Measurements from ENCODE around the gene EPN1.
"Not testable (repeated sequence)": the region's sequence is repeated elsewhere in the genome, so short reads cannot be mapped to it uniquely, and the experiment has no call there.

Gene EPN1

GRCh38 chr19:55720214-55720746, 45.3 kb downstream of the EPN1 start:
- TF ChIP-seq, protein P1, sequence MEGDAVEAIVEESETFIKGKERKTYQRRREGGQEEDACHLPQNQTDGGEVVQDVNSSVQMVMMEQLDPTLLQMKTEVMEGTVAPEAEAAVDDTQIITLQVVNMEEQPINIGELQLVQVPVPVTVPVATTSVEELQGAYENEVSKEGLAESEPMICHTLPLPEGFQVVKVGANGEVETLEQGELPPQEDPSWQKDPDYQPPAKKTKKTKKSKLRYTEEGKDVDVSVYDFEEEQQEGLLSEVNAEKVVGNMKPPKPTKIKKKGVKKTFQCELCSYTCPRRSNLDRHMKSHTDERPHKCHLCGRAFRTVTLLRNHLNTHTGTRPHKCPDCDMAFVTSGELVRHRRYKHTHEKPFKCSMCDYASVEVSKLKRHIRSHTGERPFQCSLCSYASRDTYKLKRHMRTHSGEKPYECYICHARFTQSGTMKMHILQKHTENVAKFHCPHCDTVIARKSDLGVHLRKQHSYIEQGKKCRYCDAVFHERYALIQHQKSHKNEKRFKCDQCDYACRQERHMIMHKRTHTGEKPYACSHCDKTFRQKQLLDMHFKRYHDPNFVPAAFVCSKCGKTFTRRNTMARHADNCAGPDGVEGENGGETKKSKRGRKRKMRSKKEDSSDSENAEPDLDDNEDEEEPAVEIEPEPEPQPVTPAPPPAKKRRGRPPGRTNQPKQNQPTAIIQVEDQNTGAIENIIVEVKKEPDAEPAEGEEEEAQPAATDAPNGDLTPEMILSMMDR (IDR thresholded peaks at IDR 0.05; ENCODE audit: control insufficient read depth, extremely low read depth, insufficient read depth): no peak
- no peak overlapping the region for H3K4me3 ChIP-seq (ENCODE audit: low read depth, low read length)
- DNase-seq (ENCODE audit: low read depth): no peak

- no peak for DNase-seq (ENCODE audit: low read depth)
- TF ChIP-seq, protein P1 (IDR thresholded peaks at IDR 0.05; ENCODE audit: control insufficient read depth, extremely low read depth, insufficient read depth): no peak
- no peak overlapping the region for H3K4me3 ChIP-seq (ENCODE audit: low read depth, low read length)
These were observed 45.8 kb downstream of the EPN1 start for GRCh38 chr19:55720801-55721200.

- no peak overlapping the region for H3K4me3 ChIP-seq (ENCODE audit: low read depth, low read length)
- no peak for DNase-seq (ENCODE audit: low read depth)
- TF ChIP-seq, protein P1 (IDR thresholded peaks at IDR 0.05; ENCODE audit: control insufficient read depth, extremely low read depth, insufficient read depth): no peak
These were observed 48.5 kb downstream of the EPN1 start for GRCh38 chr19:55723491-55723890.

GRCh38 chr19:55730378-55730777, 55.4 kb downstream of the EPN1 start:
- not testable (repeated sequence) for H3K4me3 ChIP-seq (ENCODE audit: low read depth, low read length); DNase-seq (ENCODE audit: low read depth)

DNA sequence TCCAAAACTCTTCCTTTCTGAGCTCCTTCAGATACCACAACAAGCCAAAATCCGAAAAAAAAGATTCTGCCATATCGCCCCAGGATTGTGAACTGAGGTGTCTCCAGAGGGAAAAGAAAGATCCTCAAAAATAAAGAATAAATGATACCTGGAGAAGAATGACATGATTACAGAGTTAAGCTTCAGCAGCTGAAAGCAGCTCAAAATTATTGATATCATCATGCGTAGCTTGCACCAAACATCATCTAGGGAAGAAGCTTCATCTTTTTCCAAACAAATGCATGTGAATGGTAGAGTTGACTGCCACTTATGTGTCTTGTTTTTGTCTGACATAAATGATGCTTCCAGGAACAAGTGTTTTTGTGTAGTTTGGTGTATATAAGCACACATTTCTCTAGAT, 63.3 kb downstream of the EPN1 start, which contains the start of gene NLRP9:
NLRP9 (minus strand) TSS at position 101 of the 400 bp plus-strand sequence; CDS start at position 73, 28 bp downstream.
- no peak within 1 kb of the TSS for H3K4me3 ChIP-seq (ENCODE audit: low read depth, low read length)
- no peak for DNase-seq (ENCODE audit: low read depth)
- TF ChIP-seq, protein P1 (IDR thresholded peaks at IDR 0.05; ENCODE audit: control insufficient read depth, extremely low read depth, insufficient read depth): no peak

- TF ChIP-seq, protein P1 (IDR thresholded peaks at IDR 0.05; ENCODE audit: control insufficient read depth, extremely low read depth, insufficient read depth): no peak
- no peak overlapping the region for H3K4me3 ChIP-seq (ENCODE audit: low read depth, low read length)
- DNase-seq (ENCODE audit: low read depth): no peak
These were observed 75.7 kb downstream of the EPN1 start for GRCh38 chr19:55750715-55751114.

DNA sequence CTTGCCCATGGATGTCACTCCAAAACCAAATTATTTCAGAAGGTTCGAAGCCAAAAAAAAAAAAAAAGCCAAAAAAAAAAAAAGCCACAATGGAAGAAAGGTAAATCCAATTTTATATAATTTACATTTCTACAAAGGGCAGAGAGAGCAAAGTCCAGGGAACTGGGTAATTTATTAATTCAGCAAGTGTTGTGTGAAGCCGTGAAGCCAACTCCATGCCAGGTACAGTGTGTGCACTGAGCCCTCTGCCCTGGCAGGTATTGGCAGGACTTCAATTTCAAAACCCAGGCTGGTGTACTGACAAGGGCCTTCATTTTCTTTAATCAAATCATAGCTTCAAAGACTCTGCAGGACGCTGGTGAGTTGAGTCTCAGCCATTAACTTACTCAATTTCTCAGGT, 78.4 kb downstream of the EPN1 start:
- TF ChIP-seq, protein P1 (IDR thresholded peaks at IDR 0.05; ENCODE audit: control insufficient read depth, extremely low read depth, insufficient read depth): no peak
- no peak overlapping the region for H3K4me3 ChIP-seq (ENCODE audit: low read depth, low read length)
- no peak for DNase-seq (ENCODE audit: low read depth)

DNA sequence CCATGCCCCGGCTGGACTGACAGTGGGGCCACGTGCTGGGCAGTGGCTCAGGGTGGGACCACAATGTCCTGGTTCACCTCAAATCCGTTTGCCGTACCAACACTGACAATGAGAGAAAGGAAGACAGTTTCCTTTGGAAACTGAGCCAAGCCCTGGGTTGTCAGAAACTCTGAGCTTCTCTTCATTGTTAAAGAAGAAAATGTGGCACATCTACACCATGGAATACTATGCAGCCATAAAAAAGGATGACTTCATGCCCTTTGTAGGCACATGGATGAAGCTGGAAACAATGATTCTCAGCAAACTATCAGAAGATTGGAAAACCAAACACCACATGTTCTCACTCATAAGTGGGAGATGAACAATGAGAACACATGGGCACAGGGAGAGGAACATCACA, 81.8 kb downstream of the EPN1 start:
- not testable (repeated sequence) for DNase-seq (ENCODE audit: low read depth); H3K4me3 ChIP-seq (ENCODE audit: low read depth, low read length)

GRCh38 chr19:55758797-55759196, 83.8 kb downstream of the EPN1 start, which contains the start of gene RFPL4A:
Gene RFPL4A (plus strand): TSS chr19:55759097. CDS start chr19:55761801, 2,704 bp downstream.
- DNase-seq (ENCODE audit: low read depth); H3K4me3 ChIP-seq (ENCODE audit: low read depth, low read length): not testable (repeated sequence)

All from LNCaP clone FGC (cell line).